ENCODE results near the gene TLE3. TPM values are rescaled to one million over a fixed set of nuclear protein-coding genes. Genes with fewer than 3 reads are reported as not detected.

TLE3 gene
- total RNA-seq, 2 donors from 2014 or later: 65.4 to 85.1 TPM

DNA sequence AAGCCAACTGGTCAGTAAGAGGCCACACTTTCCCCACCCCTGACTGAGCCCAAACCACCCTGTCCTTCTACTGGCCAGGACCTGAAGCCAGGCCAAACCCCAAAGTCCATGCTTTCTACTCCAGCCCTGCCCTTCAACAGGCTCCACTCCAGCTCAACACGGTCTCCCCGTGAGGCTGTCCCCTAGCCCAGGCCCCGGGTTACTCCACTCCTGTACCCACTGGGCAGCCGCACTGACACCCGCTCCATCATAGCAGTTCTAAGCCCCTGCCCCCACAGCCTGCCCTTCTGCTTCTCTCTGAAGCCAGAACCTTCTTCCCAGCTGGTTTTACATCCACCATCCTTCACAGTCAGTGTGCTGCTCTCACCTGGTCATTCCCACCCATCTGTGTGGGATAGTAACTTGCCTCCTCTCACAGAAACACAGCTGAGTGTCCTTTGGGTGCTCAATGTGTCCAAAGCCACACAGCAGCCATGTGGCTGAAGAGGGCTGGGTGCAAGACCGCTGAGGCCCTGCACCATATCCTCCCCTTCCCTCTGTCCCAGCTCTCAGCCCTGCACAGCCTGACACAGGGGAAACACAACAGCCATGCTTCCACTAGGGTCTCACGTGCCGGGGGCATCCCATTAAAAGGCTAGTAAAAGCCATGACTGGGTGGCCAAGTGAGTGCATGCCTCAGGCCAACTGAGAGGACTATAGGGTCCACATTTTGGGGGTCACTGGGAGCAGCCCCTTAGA is 38.1 kb downstream of the TLE3 start:
- Histone ChIP-seq H3K9me3 (no peaks in the 10 kb centered on the region), H3K4me3 (no peak overlapping the region), H3K9ac (ENCODE audit: low read depth in 2 of 2, low read length in 2 of 2) (no peak overlapping the region), H3K4me1 (no peaks in the 10 kb centered on the region), H3K36me3 (peaks cover 40% of the 10 kb centered on the region), H3K27me3 (no peaks in the 10 kb centered on the region), H3K27ac (no peak overlapping the region)
- no peak for DNase-seq
- TF ChIP-seq, protein P1, sequence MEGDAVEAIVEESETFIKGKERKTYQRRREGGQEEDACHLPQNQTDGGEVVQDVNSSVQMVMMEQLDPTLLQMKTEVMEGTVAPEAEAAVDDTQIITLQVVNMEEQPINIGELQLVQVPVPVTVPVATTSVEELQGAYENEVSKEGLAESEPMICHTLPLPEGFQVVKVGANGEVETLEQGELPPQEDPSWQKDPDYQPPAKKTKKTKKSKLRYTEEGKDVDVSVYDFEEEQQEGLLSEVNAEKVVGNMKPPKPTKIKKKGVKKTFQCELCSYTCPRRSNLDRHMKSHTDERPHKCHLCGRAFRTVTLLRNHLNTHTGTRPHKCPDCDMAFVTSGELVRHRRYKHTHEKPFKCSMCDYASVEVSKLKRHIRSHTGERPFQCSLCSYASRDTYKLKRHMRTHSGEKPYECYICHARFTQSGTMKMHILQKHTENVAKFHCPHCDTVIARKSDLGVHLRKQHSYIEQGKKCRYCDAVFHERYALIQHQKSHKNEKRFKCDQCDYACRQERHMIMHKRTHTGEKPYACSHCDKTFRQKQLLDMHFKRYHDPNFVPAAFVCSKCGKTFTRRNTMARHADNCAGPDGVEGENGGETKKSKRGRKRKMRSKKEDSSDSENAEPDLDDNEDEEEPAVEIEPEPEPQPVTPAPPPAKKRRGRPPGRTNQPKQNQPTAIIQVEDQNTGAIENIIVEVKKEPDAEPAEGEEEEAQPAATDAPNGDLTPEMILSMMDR (IDR thresholded peaks at IDR 0.05): no peak
- intact Hi-C loops (cut with DNase I): no loop called here

DNA sequence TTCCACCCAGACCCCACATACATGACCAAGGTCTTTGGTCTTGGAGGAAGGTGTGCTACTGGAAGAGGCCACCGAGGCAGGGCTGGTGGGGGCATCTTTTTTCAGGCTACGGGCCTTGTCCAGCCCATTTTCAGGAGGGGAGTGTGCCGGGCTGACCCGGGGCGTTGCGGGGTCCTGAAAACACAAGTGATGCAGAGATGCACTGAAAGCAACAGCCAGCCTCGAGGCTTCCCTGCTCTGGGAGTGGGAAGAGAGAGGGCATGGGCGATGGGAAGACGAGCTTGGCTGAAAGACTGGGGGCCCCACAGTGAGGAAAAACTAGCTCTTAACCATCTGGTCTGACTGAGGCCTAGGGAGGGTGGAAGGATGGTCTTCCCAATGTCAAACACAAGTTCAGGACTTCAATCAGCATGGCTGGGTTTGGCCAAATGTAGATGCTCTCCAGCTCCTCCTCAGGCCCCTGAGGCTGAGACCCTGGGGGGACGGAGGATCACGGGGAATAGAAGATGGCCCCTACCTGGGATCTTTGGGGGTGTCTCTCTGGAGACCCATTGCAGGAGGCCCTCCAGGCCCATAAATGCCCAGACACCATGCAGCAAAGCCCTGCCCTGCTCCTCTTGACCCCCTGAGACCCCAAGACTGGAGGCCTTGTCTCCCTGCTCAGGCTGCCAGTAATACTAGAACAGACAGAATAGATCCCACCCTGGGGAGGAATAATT is 38.9 kb downstream of the TLE3 start:
- Histone ChIP-seq H3K27ac (no peak overlapping the region), H3K9ac (ENCODE audit: low read depth in 2 of 2, low read length in 2 of 2) (no peak overlapping the region), H3K36me3 (peaks cover 49% of the 10 kb centered on the region), H3K9me3 (no peaks in the 10 kb centered on the region), H3K4me1 (no peaks in the 10 kb centered on the region), H3K4me3 (no peak overlapping the region), H3K27me3 (no peaks in the 10 kb centered on the region)
- DNase-seq: no peak
- TF ChIP-seq, protein P1 (IDR thresholded peaks at IDR 0.05): no peak
- intact Hi-C loops (cut with DNase I): no loop called here

DNA sequence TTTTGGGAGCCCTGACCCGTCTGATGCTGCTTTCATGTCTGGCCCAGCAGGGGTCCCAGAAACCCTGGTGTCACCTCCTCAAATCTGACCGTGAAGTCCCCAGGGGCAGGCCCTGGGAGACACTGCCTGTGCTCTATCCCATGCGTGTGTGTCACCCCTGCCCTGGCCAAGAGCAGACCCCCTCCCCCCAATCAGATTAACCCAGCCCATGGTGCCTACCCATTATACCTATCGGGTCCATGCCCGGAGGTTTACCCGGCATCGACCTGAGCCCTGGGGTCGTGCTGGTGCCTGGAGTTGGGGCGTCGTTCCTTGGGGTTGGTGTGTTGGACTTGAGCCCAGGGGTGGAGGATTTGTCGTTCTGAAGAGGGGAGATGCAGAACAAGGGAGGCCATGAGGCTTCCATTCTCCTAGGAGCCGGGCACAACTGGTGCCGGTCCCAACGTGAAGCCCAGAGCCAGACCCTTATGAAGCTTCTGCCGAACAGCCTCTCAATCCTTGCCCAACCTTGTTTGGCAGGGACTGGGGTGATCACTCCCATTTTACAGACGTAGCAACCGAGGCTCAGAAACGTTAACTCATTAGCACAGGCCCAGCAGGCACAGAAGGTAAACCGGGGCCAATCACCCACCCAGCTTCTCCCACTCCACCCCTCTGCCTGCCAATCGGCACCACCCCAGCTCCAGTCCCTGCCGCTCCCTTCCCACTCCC is 39.6 kb downstream of the TLE3 start:
- H3K9ac ChIP-seq (ENCODE audit: low read depth in 2 of 2, low read length in 2 of 2): no peak overlapping the region
- DNase-seq: no peak
- H3K36me3 ChIP-seq: peaks cover 51% of the 10 kb centered on the region
- H3K27ac ChIP-seq: no peak overlapping the region
- no peaks in the 10 kb centered on the region for H3K4me1 ChIP-seq
- no peaks in the 10 kb centered on the region for H3K27me3 ChIP-seq
- TF ChIP-seq, protein P1 (IDR thresholded peaks at IDR 0.05): no peak
- intact Hi-C loops (cut with DNase I): no loop called here
- no peak overlapping the region for H3K4me3 ChIP-seq
- no peaks in the 10 kb centered on the region for H3K9me3 ChIP-seq

DNA sequence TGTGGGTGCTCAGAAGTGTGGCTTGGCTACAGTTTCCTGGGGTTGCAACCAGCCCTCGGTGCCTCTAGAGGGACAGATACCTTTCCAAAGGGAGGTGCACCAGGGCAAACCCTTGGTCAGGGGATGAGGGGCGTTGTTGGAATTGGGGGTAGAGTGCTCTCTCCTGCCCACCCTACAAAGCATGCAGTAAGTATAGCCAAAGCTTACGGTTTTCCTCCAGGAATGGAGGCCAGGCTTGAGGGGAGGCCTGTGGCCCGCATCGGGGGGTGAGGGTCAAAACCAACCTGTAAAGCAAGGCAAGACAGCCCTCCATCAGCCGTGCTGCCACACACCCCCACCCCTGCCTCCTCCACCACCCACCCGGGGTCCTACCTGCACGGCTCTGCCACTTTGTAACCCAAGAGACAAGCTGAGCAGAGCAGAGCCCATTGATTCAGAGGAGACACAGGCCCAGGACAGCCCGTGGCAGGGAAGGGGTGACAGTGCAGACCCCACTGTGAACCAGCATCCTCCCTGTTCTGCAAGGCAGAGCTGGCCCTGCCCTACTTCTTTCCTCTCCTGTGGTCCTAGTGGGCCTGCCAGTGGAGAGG is 41.5 kb downstream of the TLE3 start:
- Histone ChIP-seq H3K9me3 (no peaks in the 10 kb centered on the region), H3K27me3 (no peaks in the 10 kb centered on the region), H3K4me1 (no peaks in the 10 kb centered on the region), H3K27ac (no peak overlapping the region), H3K36me3 (peaks cover 58% of the 10 kb centered on the region), H3K4me3 (no peak overlapping the region), H3K9ac (ENCODE audit: low read depth in 2 of 2, low read length in 2 of 2) (no peak overlapping the region)
- intact Hi-C loops (cut with DNase I): no loop called here
- TF ChIP-seq, protein P1 (IDR thresholded peaks at IDR 0.05): no peak
- DNase-seq: no peak

DNA sequence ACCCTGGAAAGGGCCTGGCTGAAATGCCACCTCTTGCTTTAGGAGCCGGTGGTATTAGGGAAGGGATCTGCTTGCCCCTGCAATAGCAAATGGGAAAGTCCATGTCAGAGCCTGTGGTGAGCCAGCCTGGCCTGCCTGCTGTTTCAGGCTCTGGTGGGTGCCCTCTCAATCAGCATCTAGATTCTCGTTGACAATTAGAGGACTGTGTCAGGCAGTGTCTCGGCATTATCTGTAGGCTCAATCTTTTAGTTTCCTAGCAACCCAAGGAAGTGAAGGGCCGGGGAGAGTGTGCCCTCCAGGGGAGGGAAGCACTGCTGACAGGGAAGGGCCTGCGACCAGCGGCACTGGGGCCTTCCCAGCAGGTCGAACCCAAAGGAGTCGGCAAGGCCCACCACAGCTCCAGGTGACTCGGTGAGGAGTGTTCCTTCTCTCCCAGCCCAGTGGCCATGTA is 42.1 kb downstream of the TLE3 start:
- Histone ChIP-seq H3K27ac (no peak overlapping the region), H3K9ac (ENCODE audit: low read depth in 2 of 2, low read length in 2 of 2) (no peak overlapping the region), H3K36me3 (peaks cover 59% of the 10 kb centered on the region), H3K27me3 (no peaks in the 10 kb centered on the region), H3K9me3 (no peaks in the 10 kb centered on the region), H3K4me1 (no peaks in the 10 kb centered on the region), H3K4me3 (no peak overlapping the region)
- DNase-seq: no peak
- intact Hi-C loops (cut with DNase I): no loop called here
- TF ChIP-seq, protein P1 (IDR thresholded peaks at IDR 0.05): no peak
